ENCODE data around the gene PIK3C2B.

GRCh38 chr1:204453141-204453772 lies 41.3 kb downstream of the PIK3C2B start:
- no peak for TF ChIP-seq POLR2A (IDR thresholded peaks at IDR 0.05; ENCODE audit: low read length)
- TF ChIP-seq GATA1 (IDR thresholded peaks at IDR 0.05; ENCODE audit: low read depth, low read length), result no peak
